Measurements from ENCODE around the gene RPL3. TPM values are rescaled to one million over a fixed set of nuclear protein-coding genes. Genes with fewer than 3 reads are reported as not detected.
"Not testable (repeated sequence)": the region's sequence is repeated elsewhere in the genome, so short reads cannot be mapped to it uniquely, and the experiment has no call there.

The RPL3 gene
- total RNA-seq, 8 experiments from 2014 or later: 1,236 to 3,241 (median 1,964) TPM

- peaks cover 12 to 22% of the 10 kb centered on the region in 2 donors for H3K4me1 ChIP-seq (replicated peaks in 1 of 2)
- in situ Hi-C loops (cut with MboI; ENCODE audit: low pct_unique_long_range_greater_than_20kb in 2 of 9, low sequenced_read_pairs in 9 of 9, unreplicated experiment in 9 of 9): no loop called here
- ATAC-seq (replicated peaks in 6 of 8): no peak
- WGBS, 10 experiments: 40 to 100% (median 93%) methylated on average over 1 to 7 of the region's 9 CpGs; no CpG with 5 or more reads in 2 of the 10 experiments
- no peak overlapping the region for H3K4me3 ChIP-seq
- H3K27ac ChIP-seq: no peak overlapping the region
Measured at GRCh38 chr22:39359659-39360195, 40.3 kb upstream of the RPL3 start.

GRCh38 chr22:39358197-39358596 lies 38.8 kb upstream of the RPL3 start:
- H3K4me1 ChIP-seq (replicated peaks in 1 of 2): peaks cover 12 to 14% of the 10 kb centered on the region in 2 donors
- H3K27ac ChIP-seq; ATAC-seq (replicated peaks in 6 of 8); H3K4me3 ChIP-seq; in situ Hi-C loops (cut with MboI; ENCODE audit: low pct_unique_long_range_greater_than_20kb in 2 of 9, low sequenced_read_pairs in 9 of 9, unreplicated experiment in 9 of 9): not testable (repeated sequence)
- WGBS, 10 experiments: 98 to 100% methylated on average over 2 to 7 of the region's 17 CpGs; no CpG with 5 or more reads in 8 of the 10 experiments

- 40 to 100% (median 96%) methylated on average over 1 to 3 of the region's 53 CpGs; no CpG with 5 or more reads in 5 of the 10 experiments for WGBS, 10 experiments
- Histone ChIP-seq H3K27ac (peak overlapping the region in 1 of 2 donors; percentile 19), H3K4me3 (peak overlapping the region in 1 of 5 donors; percentile 10), H3K4me1 (replicated peaks in 1 of 2) (peaks cover 12 to 14% of the 10 kb centered on the region in 2 donors)
- peak in 2 of 8 experiments; percentile 67 to 83 for ATAC-seq (replicated peaks in 6 of 8)
- in situ Hi-C loops (cut with MboI; ENCODE audit: low pct_unique_long_range_greater_than_20kb in 2 of 9, low sequenced_read_pairs in 9 of 9, unreplicated experiment in 9 of 9): not testable (repeated sequence)
Measured at GRCh38 chr22:39357110-39358108, 38.0 kb upstream of the RPL3 start.

GRCh38 chr22:39356464-39356863 lies 37.0 kb upstream of the RPL3 start:
- no peak for ATAC-seq (replicated peaks in 6 of 8)
- Histone ChIP-seq H3K4me1 (replicated peaks in 1 of 2) (peaks cover 10 to 11% of the 10 kb centered on the region in 2 donors), H3K4me3 (no peak overlapping the region), H3K27ac (no peak overlapping the region)
- WGBS, 10 experiments: 44 to 100% (median 80%) methylated on average over 1 to 3 of the region's 5 CpGs; no CpG with 5 or more reads in 5 of the 10 experiments
- in situ Hi-C loops (cut with MboI; ENCODE audit: low pct_unique_long_range_greater_than_20kb in 2 of 9, low sequenced_read_pairs in 9 of 9, unreplicated experiment in 9 of 9): no loop called here

GRCh38 chr22:39355805-39356204 lies 36.4 kb upstream of the RPL3 start:
- in situ Hi-C loops (cut with MboI; ENCODE audit: low pct_unique_long_range_greater_than_20kb in 2 of 9, low sequenced_read_pairs in 9 of 9, unreplicated experiment in 9 of 9); H3K27ac ChIP-seq: not testable (repeated sequence)

GRCh38 chr22:39355080-39355479 lies 35.7 kb upstream of the RPL3 start:
- peaks cover 17 to 21% of the 10 kb centered on the region in 2 donors for H3K4me1 ChIP-seq (replicated peaks in 1 of 2)
- ATAC-seq (replicated peaks in 6 of 8): no peak
- in situ Hi-C loops (cut with MboI; ENCODE audit: low pct_unique_long_range_greater_than_20kb in 2 of 9, low sequenced_read_pairs in 9 of 9, unreplicated experiment in 9 of 9): no loop called here
- 74 to 97% (median 82%) methylated on average over 1 to 6 of the region's 12 CpGs; no CpG with 5 or more reads in 4 of the 10 experiments for WGBS, 10 experiments
- H3K27ac ChIP-seq: no peak overlapping the region
- no peak overlapping the region for H3K4me3 ChIP-seq

More at GRCh38 chr22:39355805-39356204, 36.4 kb upstream of the RPL3 start:
- peaks cover 16 to 18% of the 10 kb centered on the region in 2 donors for H3K4me1 ChIP-seq (replicated peaks in 1 of 2)
- not testable (repeated sequence) for H3K4me3 ChIP-seq; ATAC-seq (replicated peaks in 6 of 8)
- 94 to 100% (median 100%) methylated on average over 1 to 7 of the region's 14 CpGs; no CpG with 5 or more reads in 3 of the 10 experiments for WGBS, 10 experiments

GRCh38 chr22:39353346-39353745 lies 33.9 kb upstream of the RPL3 start:
- in situ Hi-C loops (cut with MboI; ENCODE audit: low pct_unique_long_range_greater_than_20kb in 2 of 9, low sequenced_read_pairs in 9 of 9, unreplicated experiment in 9 of 9): no loop called here
- H3K4me3 ChIP-seq: no peak overlapping the region
- peak in 2 of 8 experiments; percentile 22 to 32 for ATAC-seq (replicated peaks in 6 of 8)
- H3K27ac ChIP-seq: no peak overlapping the region
- peaks cover 16 to 21% of the 10 kb centered on the region in 2 donors for H3K4me1 ChIP-seq (replicated peaks in 1 of 2)
- WGBS, 10 experiments: 63 to 93% (median 86%) methylated on average over 3 to 4 of the region's 9 CpGs; no CpG with 5 or more reads in 7 of the 10 experiments

- WGBS, 10 experiments: 30 to 100% (median 98%) methylated on average over 1 to 5 of the region's 7 CpGs; no CpG with 5 or more reads in 2 of the 10 experiments
- no peak for ATAC-seq (replicated peaks in 6 of 8)
- Histone ChIP-seq H3K27ac (no peak overlapping the region), H3K4me1 (replicated peaks in 1 of 2) (peaks cover 16 to 21% of the 10 kb centered on the region in 2 donors), H3K4me3 (no peak overlapping the region)
- in situ Hi-C loops (cut with MboI; ENCODE audit: low pct_unique_long_range_greater_than_20kb in 2 of 9, low sequenced_read_pairs in 9 of 9, unreplicated experiment in 9 of 9): no loop called here
Measured at GRCh38 chr22:39352306-39352891, 33.0 kb upstream of the RPL3 start.

GRCh38 chr22:39351689-39352214 lies 32.3 kb upstream of the RPL3 start:
- H3K4me3 ChIP-seq: peak overlapping the region in 2 of 5 donors; percentile 5 to 95
- peak overlapping the region; percentile 46 to 64 for H3K27ac ChIP-seq
- in situ Hi-C loops (cut with MboI; ENCODE audit: low pct_unique_long_range_greater_than_20kb in 2 of 9, low sequenced_read_pairs in 9 of 9, unreplicated experiment in 9 of 9): no loop called here
- peaks cover 15 to 16% of the 10 kb centered on the region in 2 donors for H3K4me1 ChIP-seq (replicated peaks in 1 of 2)
- 33 to 93% (median 67%) methylated on average over 1 to 4 of the region's 8 CpGs; no CpG with 5 or more reads in 3 of the 10 experiments for WGBS, 10 experiments
- ATAC-seq (replicated peaks in 6 of 8): peak in 6 of 8 experiments; percentile 20 to 51 (median 40)

- Histone ChIP-seq H3K27ac (peak overlapping the region; percentile 46 to 64), H3K4me1 (replicated peaks in 1 of 2) (peaks cover 15 to 16% of the 10 kb centered on the region in 2 donors), H3K4me3 (peak overlapping the region; percentile 69 to 95 (median 89))
- no peak for ATAC-seq (replicated peaks in 6 of 8)
- in situ Hi-C loops (cut with MboI; ENCODE audit: low pct_unique_long_range_greater_than_20kb in 2 of 9, low sequenced_read_pairs in 9 of 9, unreplicated experiment in 9 of 9): no loop called here
- 0 to 74% methylated on average over 1 to 6 of the region's 14 CpGs; no CpG with 5 or more reads in 8 of the 10 experiments for WGBS, 10 experiments
Measured at GRCh38 chr22:39350757-39351688, 31.6 kb upstream of the RPL3 start.

- Histone ChIP-seq H3K4me3 (peak within 1 kb of the TSS; percentile 69 to 95 (median 89)), H3K27ac (peak within 1 kb of the TSS; percentile 65 to 68), H3K4me1 (replicated peaks in 1 of 2) (peaks cover 15 to 16% of the 10 kb centered on the region in 2 donors)
- 15% methylated on average over 4 of the region's 87 CpGs; no CpG with 5 or more reads in 9 of the 10 experiments for WGBS, 10 experiments
- in situ Hi-C loops (cut with MboI; ENCODE audit: low pct_unique_long_range_greater_than_20kb in 2 of 9, low sequenced_read_pairs in 9 of 9, unreplicated experiment in 9 of 9): loop anchor here in 2 of 9 experiments (25.0 kb wide), 1 partner anchor 162 kb away; the partner anchor contains the start of genes ATF4 (in 2 of the 2) and MIEF1 (in 2 of the 2)
- peak; percentile 9 to 63 (median 54) for ATAC-seq (replicated peaks in 6 of 8)
Measured at GRCh38 chr22:39349967-39350726, 30.7 kb upstream of the RPL3 start, which contains the start of gene SYNGR1. SYNGR1 (plus strand) TSS chr22:39349991; CDS start chr22:39350011, 20 bp downstream.
